ENCODE results near the gene SGMS1. TPM values are rescaled to one million over a fixed set of nuclear protein-coding genes. Genes with fewer than 3 reads are reported as not detected.

SGMS1 gene
- total RNA-seq, 4 donors from 2014 or later: 107 to 234 (median 134) TPM

GRCh38 chr10:50422259-50422658 lies 201.5 kb downstream of the SGMS1 start:
- H3K36me3 ChIP-seq: peaks cover 0 to 3% (median 0%) of the 10 kb centered on the region in 3 donors
- no peak overlapping the region for H3K4me3 ChIP-seq
- no peak overlapping the region for H3K27ac ChIP-seq
- WGBS, 2 donors: 26 to 32% methylated on average over 4 of the region's 4 CpGs
- H3K9me3 ChIP-seq: no peaks in the 10 kb centered on the region
- TF ChIP-seq EP300 (IDR thresholded peaks at IDR 0.05) (peak in 1 of 2 donors; percentile 58), POLR2A (IDR thresholded peaks at IDR 0.05) (no peak)
- H3K27me3 ChIP-seq: no peaks in the 10 kb centered on the region
- H3K4me1 ChIP-seq: peaks cover 0 to 28% (median 7%) of the 10 kb centered on the region in 4 donors
- DNase-seq (ENCODE audit: low spot score in 2 of 2): no peak

GRCh38 chr10:50421026-50421719 lies 202.6 kb downstream of the SGMS1 start:
- H3K27me3 ChIP-seq: no peaks in the 10 kb centered on the region
- H3K4me3 ChIP-seq: no peak overlapping the region

DNA sequence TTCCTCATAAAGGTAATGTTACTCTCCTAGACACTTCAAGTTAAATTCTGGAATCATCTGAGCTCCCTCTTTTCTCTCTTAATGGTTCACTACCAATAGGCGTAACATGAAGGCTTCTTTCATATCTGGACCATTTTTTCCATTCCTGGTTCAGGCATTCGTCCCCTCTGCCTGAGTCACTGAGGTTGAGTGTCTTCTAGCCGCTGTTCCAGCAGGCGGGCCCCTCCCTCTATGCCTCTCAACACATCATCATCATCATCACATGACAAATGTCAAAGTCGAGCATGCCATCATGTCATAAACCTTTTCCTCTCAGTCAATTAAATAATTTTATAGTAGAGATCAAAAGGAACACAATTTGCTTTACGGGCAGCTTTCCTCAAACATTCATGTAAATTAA lies 203.6 kb downstream of the SGMS1 start:
- no peak for DNase-seq (ENCODE audit: low spot score in 2 of 2)
- Histone ChIP-seq H3K27me3 (no peaks in the 10 kb centered on the region), H3K4me1 (peaks cover 0 to 46% (median 7%) of the 10 kb centered on the region in 4 donors), H3K36me3 (no peaks in the 10 kb centered on the region), H3K9me3 (no peaks in the 10 kb centered on the region), H3K4me3 (no peak overlapping the region), H3K27ac (no peak overlapping the region)
- 91 to 94% methylated on average over 6 of the region's 6 CpGs for WGBS, 2 donors
- no peak for TF ChIP-seq EP300 (IDR thresholded peaks at IDR 0.05)
- TF ChIP-seq POLR2A (IDR thresholded peaks at IDR 0.05): no peak
- TF ChIP-seq CTCF (IDR thresholded peaks at IDR 0.05): no peak

More at GRCh38 chr10:50421026-50421719, 202.6 kb downstream of the SGMS1 start:
- peak in 1 of 2 donors; percentile 45 for DNase-seq (ENCODE audit: low spot score in 2 of 2)
- WGBS, 2 donors: 81% methylated on average over 6 of the region's 6 CpGs
- no peak for TF ChIP-seq EP300 (IDR thresholded peaks at IDR 0.05)
- TF ChIP-seq CTCF (IDR thresholded peaks at IDR 0.05): peak; percentile 48 to 69 (median 55)
- Histone ChIP-seq H3K4me1 (peaks cover 0 to 38% (median 7%) of the 10 kb centered on the region in 4 donors), H3K9me3 (no peaks in the 10 kb centered on the region), H3K27ac (peak overlapping the region in 1 of 4 donors; percentile 7), H3K36me3 (no peaks in the 10 kb centered on the region)

- Histone ChIP-seq H3K4me3 (no peak overlapping the region), H3K9me3 (no peaks in the 10 kb centered on the region), H3K27ac (no peak overlapping the region), H3K36me3 (no peaks in the 10 kb centered on the region), H3K27me3 (no peaks in the 10 kb centered on the region), H3K4me1 (peaks cover 0 to 51% (median 7%) of the 10 kb centered on the region in 4 donors)
- no peak for TF ChIP-seq POLR2A (IDR thresholded peaks at IDR 0.05)
- no peak for TF ChIP-seq EP300 (IDR thresholded peaks at IDR 0.05)
- no peak for TF ChIP-seq CTCF (IDR thresholded peaks at IDR 0.05)
- 68 to 75% methylated on average over 3 of the region's 3 CpGs for WGBS, 2 donors
- no peak for DNase-seq (ENCODE audit: low spot score in 2 of 2)
These were observed 204.0 kb downstream of the SGMS1 start for GRCh38 chr10:50419756-50420155.

GRCh38 chr10:50419091-50419490 lies 204.7 kb downstream of the SGMS1 start:
- Histone ChIP-seq H3K9me3 (no peaks in the 10 kb centered on the region), H3K27me3 (no peaks in the 10 kb centered on the region), H3K4me1 (peaks cover 0 to 56% (median 7%) of the 10 kb centered on the region in 4 donors), H3K36me3 (no peaks in the 10 kb centered on the region), H3K27ac (peak overlapping the region in 2 of 4 donors; percentile 83 to 84), H3K4me3 (peak overlapping the region in 1 of 4 donors; percentile 69)
- TF ChIP-seq CTCF (IDR thresholded peaks at IDR 0.05) (no peak), POLR2A (IDR thresholded peaks at IDR 0.05) (no peak), EP300 (IDR thresholded peaks at IDR 0.05) (no peak)
- DNase-seq (ENCODE audit: low spot score in 2 of 2): no peak
- 31 to 38% methylated on average over 3 of the region's 3 CpGs for WGBS, 2 donors
